Ishikawa (cell line): Measurements from ENCODE around the gene TLR8.

Experiments used
- CEBPB ChIP-seq: IDR thresholded peaks from 2 replicates; pipeline ENCODE4 v1.6.1; 2012
- CREB1 ChIP-seq: IDR thresholded peaks from 2 replicates; pipeline ENCODE4 v1.6.1; 2012; ENCODE audit warnings: low read depth
- EGR1 ChIP-seq: IDR thresholded peaks from 2 replicates; pipeline ENCODE4 v1.6.1; 2012
- EP300 ChIP-seq: IDR thresholded peaks from 2 replicates; pipeline ENCODE4 v1.6.1; 2012; ENCODE audit warnings: borderline replicate concordance
- FOXM1 ChIP-seq: IDR thresholded peaks from 2 replicates; pipeline ENCODE4 v1.6.1; 2012; ENCODE audit warnings: low read depth, borderline replicate concordance
- MAX ChIP-seq: IDR thresholded peaks from 2 replicates; pipeline ENCODE4 v1.6.1; 2012
- NFIC ChIP-seq: IDR thresholded peaks from 2 replicates; pipeline ENCODE4 v1.6.1; 2012
- RAD21 ChIP-seq: IDR thresholded peaks from 2 replicates; pipeline ENCODE4 v1.6.1; 2012; ENCODE audit warnings: low read depth
- REST ChIP-seq: IDR thresholded peaks from 2 replicates; pipeline ENCODE4 v1.6.1; 2012; ENCODE audit warnings: low read depth, mild to moderate bottlenecking
- TAF1 ChIP-seq: IDR thresholded peaks from 2 replicates; pipeline ENCODE4 v1.6.1; 2012; ENCODE audit warnings: low read depth, mild to moderate bottlenecking
- TCF12 ChIP-seq: IDR thresholded peaks from 2 replicates; pipeline ENCODE4 v1.6.1; 2012; ENCODE audit warnings: low read depth
- TEAD4 ChIP-seq: IDR thresholded peaks from 2 replicates; pipeline ENCODE4 v1.6.1; 2012
- USF1 ChIP-seq: IDR thresholded peaks from 2 replicates; pipeline ENCODE4 v1.6.1; 2012
- YY1 ChIP-seq: IDR thresholded peaks from 2 replicates; pipeline ENCODE4 v1.6.1; 2012; ENCODE audit warnings: low read depth
- ZBTB7A ChIP-seq: IDR thresholded peaks from 2 replicates; pipeline ENCODE4 v1.6.1; 2012; ENCODE audit warnings: low read depth

Gene TLR8

GRCh38 chrX:12950851-12951594 lies 44.6 kb downstream of the TLR8 start:
- TF ChIP-seq RAD21 (peak; percentile 49), USF1 (no peak)

GRCh38 chrX:12951595-12951975 lies 45.2 kb downstream of the TLR8 start:
- TF ChIP-seq FOXM1 (no peak), NFIC (no peak), MAX (no peak), CREB1 (no peak), TCF12 (no peak), REST (no peak), ZBTB7A (no peak), YY1 (no peak), RAD21 (no peak), CEBPB (no peak), EP300 (no peak), USF1 (no peak)

GRCh38 chrX:12953420-12953819 lies 47.0 kb downstream of the TLR8 start:
- TF ChIP-seq CREB1 (no peak), YY1 (no peak), MAX (no peak), ZBTB7A (no peak), TAF1 (no peak), FOXM1 (no peak), REST (no peak), NFIC (no peak), EGR1 (no peak), TEAD4 (no peak), TCF12 (no peak), EP300 (no peak), RAD21 (no peak), CEBPB (no peak), USF1 (no peak)

GRCh38 chrX:12954376-12954775 lies 48.0 kb downstream of the TLR8 start:
- TF ChIP-seq USF1, result no peak
- no peak for TF ChIP-seq YY1
- no peak for TF ChIP-seq REST
- TF ChIP-seq TCF12, result no peak
- TF ChIP-seq TAF1, result no peak
- no peak for TF ChIP-seq TEAD4
- TF ChIP-seq NFIC, result no peak
- no peak for TF ChIP-seq FOXM1
- no peak for TF ChIP-seq CEBPB
- TF ChIP-seq EGR1, result no peak
- no peak for TF ChIP-seq RAD21
- TF ChIP-seq ZBTB7A, result no peak
- TF ChIP-seq CREB1, result no peak
- TF ChIP-seq EP300, result no peak
- TF ChIP-seq MAX, result no peak
